ENCODE measurements around the gene ACOT4. TPM values are rescaled to one million over a fixed set of nuclear protein-coding genes. Genes with fewer than 3 reads are reported as not detected.
"Not testable (repeated sequence)": the region's sequence is repeated elsewhere in the genome, so short reads cannot be mapped to it uniquely, and the experiment has no call there.

The ACOT4 gene
- total RNA-seq (10 to 100 TPM in 1 of 2 donors, 1 to 10 TPM in 1; 2.5 to 12.9 TPM), polyA plus RNA-seq (10 to 100 TPM in 1 of 2 donors, 1 to 10 TPM in 1; 8.9 to 12.6 TPM)

- Histone ChIP-seq H3K36me3 (ENCODE audit: control insufficient read depth in 4 of 4, insufficient read depth in 3 of 4, low read depth in 1 of 4, low read length in 3 of 4) (peaks cover 0 to 8% (median 5%) of the 10 kb centered on the region in 4 donors), H3K9me3 (ENCODE audit: control insufficient read depth in 4 of 4, low read length in 3 of 4) (no peaks in the 10 kb centered on the region), H3K4me1 (ENCODE audit: control insufficient read depth in 4 of 4, insufficient read depth in 4 of 4, low read length in 3 of 4) (peaks cover 0 to 3% (median 2%) of the 10 kb centered on the region in 4 donors), H3K9ac (ENCODE audit: low read depth in 1 of 2, low read length in 2 of 2) (peak within 1 kb of the TSS; percentile 15 to 88), H3K27me3 (ENCODE audit: control insufficient read depth in 4 of 4, insufficient read depth in 4 of 4, low read length in 3 of 4) (no peaks in the 10 kb centered on the region), H3K4me3 (ENCODE audit: low read depth in 1 of 3, low read length in 3 of 3) (peak within 1 kb of the TSS; percentile 56 to 90 (median 84)), H3K27ac (ENCODE audit: low read depth in 1 of 2, low read length in 2 of 2) (peak within 1 kb of the TSS; percentile 83 to 92)
- peak; percentile 38 for DNase-seq (ENCODE audit: low spot score)
- 1% methylated on average over 89 of the region's 89 CpGs for WGBS
- TF ChIP-seq RXRA (IDR thresholded peaks at IDR 0.05): no peak
- TF ChIP-seq RAD21 (IDR thresholded peaks at IDR 0.05): peak in 1 of 2 donors; percentile 54
- TF ChIP-seq CTCF (IDR thresholded peaks at IDR 0.05; ENCODE audit: low read depth, low read length, missing input control): peak; percentile 41
- peak in 1 of 2 donors; percentile 58 for TF ChIP-seq HNF4A (conservative IDR thresholded peaks at IDR 0.05)
- no peak for TF ChIP-seq HNF4G (IDR thresholded peaks at IDR 0.05)
- peak in 1 of 2 donors; percentile 18 for TF ChIP-seq GABPA (IDR thresholded peaks at IDR 0.05 in 1 of 2, conservative IDR thresholded peaks at IDR 0.05 in 1 of 2)
- no peak for TF ChIP-seq TAF1 (conservative IDR thresholded peaks at IDR 0.05)
- TF ChIP-seq FOXA1 (IDR thresholded peaks at IDR 0.05): no peak
Observed at GRCh38 chr14:73591690-73592449, at the start of gene ACOT4. ACOT4 (plus strand) TSS chr14:73591873; CDS start chr14:73591960, 87 bp downstream.

- H3K9me3 ChIP-seq (ENCODE audit: control insufficient read depth in 4 of 4, low read length in 3 of 4); H3K9ac ChIP-seq (ENCODE audit: low read depth in 1 of 2, low read length in 2 of 2); H3K36me3 ChIP-seq (ENCODE audit: control insufficient read depth in 4 of 4, insufficient read depth in 3 of 4, low read depth in 1 of 4, low read length in 3 of 4); H3K4me1 ChIP-seq (ENCODE audit: control insufficient read depth in 4 of 4, insufficient read depth in 4 of 4, low read length in 3 of 4); H3K4me3 ChIP-seq (ENCODE audit: low read depth in 1 of 3, low read length in 3 of 3); DNase-seq (ENCODE audit: low spot score); H3K27ac ChIP-seq (ENCODE audit: low read depth in 1 of 2, low read length in 2 of 2); H3K27me3 ChIP-seq (ENCODE audit: control insufficient read depth in 4 of 4, insufficient read depth in 4 of 4, low read length in 3 of 4): not testable (repeated sequence)
- 90% methylated on average over 7 of the region's 7 CpGs for WGBS
Observed at GRCh38 chr14:73542961-73543360, 48.7 kb upstream of the ACOT4 start.

- not testable (repeated sequence) for H3K27me3 ChIP-seq (ENCODE audit: control insufficient read depth in 4 of 4, insufficient read depth in 4 of 4, low read length in 3 of 4); H3K9me3 ChIP-seq (ENCODE audit: control insufficient read depth in 4 of 4, low read length in 3 of 4); H3K9ac ChIP-seq (ENCODE audit: low read depth in 1 of 2, low read length in 2 of 2); H3K4me1 ChIP-seq (ENCODE audit: control insufficient read depth in 4 of 4, insufficient read depth in 4 of 4, low read length in 3 of 4); H3K4me3 ChIP-seq (ENCODE audit: low read depth in 1 of 3, low read length in 3 of 3); H3K36me3 ChIP-seq (ENCODE audit: control insufficient read depth in 4 of 4, insufficient read depth in 3 of 4, low read depth in 1 of 4, low read length in 3 of 4); DNase-seq (ENCODE audit: low spot score); H3K27ac ChIP-seq (ENCODE audit: low read depth in 1 of 2, low read length in 2 of 2)
- 89% methylated on average over 1 of the region's 1 CpG for WGBS
Observed at GRCh38 chr14:73545353-73545752, 46.3 kb upstream of the ACOT4 start.

GRCh38 chr14:73549097-73549496 is 42.6 kb upstream of the ACOT4 start:
- not testable (repeated sequence) for H3K9me3 ChIP-seq (ENCODE audit: control insufficient read depth in 4 of 4, low read length in 3 of 4); H3K9ac ChIP-seq (ENCODE audit: low read depth in 1 of 2, low read length in 2 of 2); H3K36me3 ChIP-seq (ENCODE audit: control insufficient read depth in 4 of 4, insufficient read depth in 3 of 4, low read depth in 1 of 4, low read length in 3 of 4); H3K27me3 ChIP-seq (ENCODE audit: control insufficient read depth in 4 of 4, insufficient read depth in 4 of 4, low read length in 3 of 4); H3K4me1 ChIP-seq (ENCODE audit: control insufficient read depth in 4 of 4, insufficient read depth in 4 of 4, low read length in 3 of 4); H3K4me3 ChIP-seq (ENCODE audit: low read depth in 1 of 3, low read length in 3 of 3); H3K27ac ChIP-seq (ENCODE audit: low read depth in 1 of 2, low read length in 2 of 2); DNase-seq (ENCODE audit: low spot score)
- 94% methylated on average over 3 of the region's 3 CpGs for WGBS

Measured in liver (tissue), 9 donors.